ENCODE measurements around the gene MRFAP1. TPM values are rescaled to one million over a fixed set of nuclear protein-coding genes. Genes with fewer than 3 reads are reported as not detected.

The MRFAP1 gene
- total and polyA plus RNA-seq, 10 of the 15 experiments (the other 5 are each of a cell fraction or from before 2014, with no cell fraction given): 18.7 to 105 (median 80.8) TPM

- H3K27ac ChIP-seq (ENCODE audit: control insufficient read depth, insufficient read depth): no peak overlapping the region
- no peaks in the 10 kb centered on the region; the same call in 1 of the 2 replicates for H4K20me1 ChIP-seq (ENCODE audit: control insufficient read depth, insufficient read depth)
- H3K4me2 ChIP-seq (ENCODE audit: control insufficient read depth, insufficient read depth): no peak overlapping the region
- DNase-seq (ENCODE audit: low read depth, low spot score) (no peak), ATAC-seq (no peak), FAIRE-seq (no peak)
- no peaks in the 10 kb centered on the region for H3K27me3 ChIP-seq (replicated peaks in 1 of 2; ENCODE audit: control insufficient read depth in 2 of 2, insufficient read depth in 2 of 2, low read length in 1 of 2)
- H3K79me2 ChIP-seq (ENCODE audit: control insufficient read depth, insufficient read depth, low read length): peaks cover 6% of the 10 kb centered on the region
- ChIA-PET SMC1A (ENCODE audit: uncharacterized antibody, unreplicated experiment) (no interaction called here), RAD21 (ENCODE audit: unreplicated experiment) (no interaction called here), CTCF (interaction anchor here (0.6 kb wide), 1 partner anchor 100 kb away, joined by 3 read pairs; no protein-coding TSS in a partner anchor), POLR2A (no interaction called here)
- in situ Hi-C loops (cut with MboI) (no loop called here), intact Hi-C loops (cut with micrococcal nuclease; ENCODE audit: unreplicated experiment) (no loop called here)
- H2AFZ ChIP-seq (ENCODE audit: control insufficient read depth, low read depth, low read length): no peak overlapping the region
- TF ChIP-seq USF1 (IDR thresholded peaks at IDR 0.05; ENCODE audit: borderline replicate concordance, extremely low read length, insufficient read depth, low read depth, low read length) (peak; percentile 35), SMAD5 (IDR thresholded peaks at IDR 0.05; ENCODE audit: low read depth) (no peak)
- no peaks in the 10 kb centered on the region; the same call in 2 of the 3 replicates for H3K9me3 ChIP-seq (replicated peaks; ENCODE audit: control insufficient read depth, insufficient read depth, low read length)
- peaks cover 0 to 4% of the 10 kb centered on the region in 2 experiments; a peak in 2 of 4 replicates for H3K36me3 ChIP-seq (ENCODE audit: control insufficient read depth in 2 of 2, insufficient read depth in 2 of 2, low read length in 1 of 2)
- WGBS (ENCODE audit: insufficient coverage, insufficient replicate concordance, low lambda C conversion rate, missing lambda C conversion rate): 38% methylated on average over 6 of the region's 6 CpGs
- no peak overlapping the region for H3K4me3 ChIP-seq
- no peak overlapping the region for H3K9ac ChIP-seq (ENCODE audit: control insufficient read depth, insufficient read depth, low read length)
- BruUV-seq (replicated peaks): no TSS peak
- H3K4me1 ChIP-seq (ENCODE audit: control insufficient read depth, insufficient read depth, low read length): no peaks in the 10 kb centered on the region
These were observed 7.2 kb downstream of the MRFAP1 start for GRCh38 chr4:6647582-6648230.

GRCh38 chr4:6649216-6649615 is 8.7 kb downstream of the MRFAP1 start:
- in situ Hi-C loops (cut with MboI): no loop called here
- no peak for FAIRE-seq
- 49% methylated on average over 8 of the region's 8 CpGs for WGBS (ENCODE audit: insufficient coverage, insufficient replicate concordance, low lambda C conversion rate, missing lambda C conversion rate)

More at GRCh38 chr4:6649216-6649615, 8.7 kb downstream of the MRFAP1 start:
- Histone ChIP-seq H3K4me3 (no peak overlapping the region), H3K36me3 (ENCODE audit: control insufficient read depth in 2 of 2, insufficient read depth in 2 of 2, low read length in 1 of 2) (no peaks in the 10 kb centered on the region), H3K27ac (ENCODE audit: control insufficient read depth, insufficient read depth) (no peak overlapping the region), H4K20me1 (ENCODE audit: control insufficient read depth, insufficient read depth) (no peaks in the 10 kb centered on the region), H3K9ac (ENCODE audit: control insufficient read depth, insufficient read depth, low read length) (no peak overlapping the region), H3K27me3 (replicated peaks in 1 of 2; ENCODE audit: control insufficient read depth in 2 of 2, insufficient read depth in 2 of 2, low read length in 1 of 2) (no peaks in the 10 kb centered on the region), H3K79me2 (ENCODE audit: control insufficient read depth, insufficient read depth, low read length) (no peaks in the 10 kb centered on the region), H2AFZ (ENCODE audit: control insufficient read depth, low read depth, low read length) (no peak overlapping the region), H3K9me3 (replicated peaks; ENCODE audit: control insufficient read depth, insufficient read depth, low read length) (no peaks in the 10 kb centered on the region; the same call in 2 of the 3 replicates), H3K4me2 (ENCODE audit: control insufficient read depth, insufficient read depth) (no peak overlapping the region), H3K4me1 (ENCODE audit: control insufficient read depth, insufficient read depth, low read length) (no peaks in the 10 kb centered on the region)
- TF ChIP-seq TCF12 (IDR thresholded peaks at IDR 0.05; ENCODE audit: low read depth, low read length) (no peak), CBX3 (IDR thresholded peaks at IDR 0.05; ENCODE audit: borderline replicate concordance, low read depth) (no peak), EZH2 (IDR thresholded peaks at IDR 0.05; ENCODE audit: borderline replicate concordance, control insufficient read depth, low read depth, low read length) (no peak), CUX1 (IDR thresholded peaks at IDR 0.05; ENCODE audit: insufficient replicate concordance, low read depth, low read length) (no peak), LARP7 (IDR thresholded peaks at IDR 0.05) (no peak)
- intact Hi-C loops (cut with micrococcal nuclease; ENCODE audit: unreplicated experiment): no loop called here
- ChIA-PET POLR2A (no interaction called here), RAD21 (ENCODE audit: unreplicated experiment) (no interaction called here), CTCF (no interaction called here), SMC1A (ENCODE audit: uncharacterized antibody, unreplicated experiment) (no interaction called here)
- BruUV-seq (replicated peaks): no TSS peak
- DNase-seq (ENCODE audit: low read depth, low spot score) (no peak), ATAC-seq (no peak)

Data from GM12878 (cell line).